Keratinocyte (primary cell): ENCODE measurements around the gene CDC42SE2. TPM values are rescaled to one million over a fixed set of nuclear protein-coding genes. Genes with fewer than 3 reads are reported as not detected.

Source experiments
- DNase-seq: peaks from one replicate; pipeline ENCODE4 v3.0.0-alpha.2; 2011; ENCODE audit warnings: low read depth, missing footprints, low spot score
- FAIRE-seq: peaks from 2 replicates; lab custom pipeline; 2011; peaks lifted over from hg19 to GRCh38; lab: Jason Lieb, UNC
- H2AFZ ChIP-seq: 2 replicates; pipeline ENCODE4 v1.6.0; 2012; ENCODE audit warnings: low read length, control low read depth, inconsistent platforms; ENCODE audit not compliant: control insufficient read depth
- H3K27ac ChIP-seq: 2 replicates; pipeline ENCODE4 v1.5.1; 2011; ENCODE audit warnings: low read length; ENCODE audit not compliant: control insufficient read depth, insufficient read depth
- H3K27me3 ChIP-seq: 3 replicates; pipeline ENCODE4 v1.6.0; 2011; ENCODE audit warnings: low read length; ENCODE audit not compliant: control insufficient read depth, insufficient read depth; ENCODE audit errors: extremely low read depth
- H3K36me3 ChIP-seq, 2 experiments: 2 replicates in 1 of 2; 3 replicates in 1 of 2; pipeline ENCODE4 v1.5.1; 2011; ENCODE audit warnings: low read length in 2 of 2, mild to moderate bottlenecking in 1 of 2; ENCODE audit not compliant: control insufficient read depth in 2 of 2, insufficient read depth in 2 of 2; ENCODE audit errors: extremely low read depth in 1 of 2
- H3K4me1 ChIP-seq: 3 replicates; pipeline ENCODE4 v1.5.1; 2011; ENCODE audit warnings: low read length; ENCODE audit not compliant: control insufficient read depth, insufficient read depth; ENCODE audit errors: extremely low read depth
- H3K4me2 ChIP-seq: 3 replicates; pipeline ENCODE4 v1.6.0; 2011; ENCODE audit warnings: low read depth, low read length; ENCODE audit not compliant: control insufficient read depth, insufficient read depth; ENCODE audit errors: extremely low read depth
- H3K4me3 ChIP-seq, 3 experiments: fragments of 200-600 bp in 1 of 3; sonication (generic) in 1 of 3; 2 replicates in 2 of 3; 3 replicates in 1 of 3; pipeline ENCODE4 v1.5.1; 2011 to 2016; ENCODE audit warnings: low read length in 3 of 3, mild to moderate bottlenecking in 3 of 3, control low read depth in 2 of 3, inconsistent platforms in 1 of 3, low read depth in 1 of 3, mixed read lengths in 1 of 3, mixed run types in 1 of 3, moderate library complexity in 1 of 3; ENCODE audit not compliant: control insufficient read depth in 2 of 3, insufficient read depth in 2 of 3; ENCODE audit errors: extremely low read depth in 1 of 3
- H3K79me2 ChIP-seq: 2 replicates; pipeline ENCODE4 v1.6.0; 2012; ENCODE audit warnings: low read length; ENCODE audit not compliant: control insufficient read depth, insufficient read depth
- H3K9ac ChIP-seq: 3 replicates; pipeline ENCODE4 v1.6.0; 2011; ENCODE audit warnings: low read length; ENCODE audit not compliant: control insufficient read depth, insufficient read depth; ENCODE audit errors: extremely low read depth
- H3K9me1 ChIP-seq: 3 replicates; pipeline ENCODE4 v1.6.0; 2011; ENCODE audit warnings: low read length; ENCODE audit not compliant: control insufficient read depth, insufficient read depth; ENCODE audit errors: extremely low read depth
- H3K9me3 ChIP-seq: 2 replicates; pipeline ENCODE4 v1.5.1; 2012; ENCODE audit warnings: low read depth, low read length; ENCODE audit not compliant: control insufficient read depth
- H4K20me1 ChIP-seq: 3 replicates; pipeline ENCODE4 v1.6.0; 2011; ENCODE audit warnings: low read length; ENCODE audit not compliant: control insufficient read depth, insufficient read depth; ENCODE audit errors: extremely low read depth
- CTCF ChIP-seq, 3 experiments: IDR thresholded peaks in 1 of 3; conservative IDR thresholded peaks in 1 of 3; optimal IDR thresholded peaks in 1 of 3; 2 replicates in 2 of 3; 3 replicates in 1 of 3; pipeline versions ENCODE3 to v1.5.1; 2011; ENCODE audit warnings: low read length in 3 of 3, mild to moderate bottlenecking in 3 of 3, moderate library complexity in 2 of 3, control low read depth in 1 of 3, inconsistent platforms in 1 of 3; ENCODE audit not compliant: insufficient read depth in 2 of 3; ENCODE audit errors: extremely low read depth in 1 of 3
- EZH2 ChIP-seq: IDR thresholded peaks from one replicate; pipeline ENCODE4 v1.6.1; 2012; ENCODE audit warnings: inconsistent platforms, mild to moderate bottlenecking, low read length, moderate library complexity
- dilution Hi-C: fragments of 300-500 bp; cut with MboI; formaldehyde crosslinking; loops from one replicate; pipeline ENCODE4 v1.7.0; 2020; ENCODE audit warnings: low sequenced_read_pairs; ENCODE audit not compliant: extremely low pct_ligation_motif_present
- polyA plus RNA-seq, 5 experiments: library from polyadenylated mRNA; depleted of rRNA in 3 of 5; stranded (reverse) in 3 of 5; stranded (forward) in 1 of 5; unstranded in 1 of 5; fragments of >200 nt; gene quantifications; 1 replicate in 1 of 5; 2 replicates in 3 of 5; 3 replicates in 1 of 5; pipeline versions ENCODE4 v1.2.1 to v1.2.3, GENCODE V29; 2011 to 2012; ENCODE audit warnings: missing spikeins in 2 of 5, low read depth in 1 of 5, low replicate concordance in 1 of 5

The CDC42SE2 gene
- polyA plus RNA-seq, 1 donor (not counting 4 experiments of a cell fraction or from before 2014, with no cell fraction given), result 32.5 TPM

- Histone ChIP-seq H3K36me3 (peaks cover 0 to 1% of the 10 kb centered on the region in 2 experiments), H2AFZ (no peak overlapping the region), H4K20me1 (no peaks in the 10 kb centered on the region), H3K27ac (no peak overlapping the region), H3K9me1 (no peaks in the 10 kb centered on the region), H3K4me2 (no peak overlapping the region), H3K9me3 (no peaks in the 10 kb centered on the region), H3K4me1 (peaks cover 18% of the 10 kb centered on the region), H3K79me2 (peaks cover 91% of the 10 kb centered on the region), H3K9ac (no peak overlapping the region), H3K4me3 (no peak overlapping the region), H3K27me3 (no peaks in the 10 kb centered on the region)
- no peak for DNase-seq
- no peak for FAIRE-seq
- no peak for TF ChIP-seq EZH2
- TF ChIP-seq CTCF (optimal IDR thresholded peaks at IDR 0.05 in 1 of 3, IDR thresholded peaks at IDR 0.05 in 1 of 3, conservative IDR thresholded peaks at IDR 0.05 in 1 of 3; ENCODE audit: extremely low read depth in 1 of 3, insufficient read depth in 2 of 3, low read length in 3 of 3), result no peak
- dilution Hi-C loops, result no loop called here
Observed at GRCh38 chr5:131272724-131273123, 8.9 kb downstream of the CDC42SE2 start.

GRCh38 chr5:131274326-131275063 is 10.6 kb downstream of the CDC42SE2 start:
- Histone ChIP-seq H3K4me3 (no peak overlapping the region), H3K36me3 (peaks cover 0 to 1% of the 10 kb centered on the region in 2 experiments), H3K79me2 (peaks cover 85% of the 10 kb centered on the region), H3K9me3 (no peaks in the 10 kb centered on the region), H3K9ac (no peak overlapping the region), H3K4me2 (no peak overlapping the region), H3K9me1 (no peaks in the 10 kb centered on the region), H2AFZ (no peak overlapping the region), H4K20me1 (no peaks in the 10 kb centered on the region), H3K4me1 (peaks cover 13% of the 10 kb centered on the region), H3K27ac (no peak overlapping the region), H3K27me3 (no peaks in the 10 kb centered on the region)
- TF ChIP-seq EZH2, result no peak
- DNase-seq (no peak), FAIRE-seq (no peak)
- dilution Hi-C loops, result no loop called here
